Mesendoderm (in vitro differentiated cells): Measurements from ENCODE around the gene C1orf174.

Source experiments
- DNase-seq: peaks from one replicate; pipeline ENCODE4 v3.0.0; 2013
- H2AK5ac ChIP-seq: 2 replicates; pipeline ENCODE4 v1.6.1; 2013; ENCODE audit warnings: low read length, inconsistent platforms
- H2BK120ac ChIP-seq: 2 replicates; pipeline ENCODE4 v1.6.1; 2013; ENCODE audit warnings: low read depth, mild to moderate bottlenecking, low read length, moderate library complexity, mixed read lengths
- H2BK15ac ChIP-seq: replicated peaks from 2 replicates; pipeline ENCODE4 v1.6.1; 2013; ENCODE audit warnings: low read depth, mild to moderate bottlenecking, moderate library complexity
- H2BK5ac ChIP-seq: 2 replicates; pipeline ENCODE4 v1.6.1; 2013; ENCODE audit warnings: low read length, inconsistent platforms
- H3K18ac ChIP-seq: 2 replicates; pipeline ENCODE4 v1.6.1; 2013; ENCODE audit warnings: mild to moderate bottlenecking, low read length, mixed read lengths
- H3K23ac ChIP-seq: one replicate; pipeline ENCODE4 v1.6.1; 2013; ENCODE audit warnings: low read length
- H3K27ac ChIP-seq: 2 replicates; pipeline ENCODE4 v1.5.1; 2013; ENCODE audit warnings: low read depth, mild to moderate bottlenecking, inconsistent platforms, low read length, moderate library complexity
- H3K27me3 ChIP-seq: 2 replicates; pipeline ENCODE4 v1.6.1; 2013; ENCODE audit warnings: low read length, control low read depth, mild to moderate bottlenecking, inconsistent platforms; ENCODE audit not compliant: insufficient read depth, poor library complexity
- H3K36me3 ChIP-seq: 2 replicates; pipeline ENCODE4 v1.6.1; 2013; ENCODE audit warnings: low read length, inconsistent platforms; ENCODE audit not compliant: control insufficient read depth, insufficient read depth
- H3K4ac ChIP-seq: one replicate; pipeline ENCODE4 v1.6.1; 2013; ENCODE audit warnings: low read depth, mild to moderate bottlenecking, low read length, moderate library complexity
- H3K4me1 ChIP-seq: 2 replicates; pipeline ENCODE4 v1.6.1; 2013; ENCODE audit warnings: low read depth, low read length, inconsistent platforms; ENCODE audit not compliant: control insufficient read depth
- H3K4me2 ChIP-seq: 2 replicates; pipeline ENCODE4 v1.6.1; 2013; ENCODE audit warnings: low read length
- H3K4me3 ChIP-seq: 2 replicates; pipeline ENCODE4 v1.5.1; 2013; ENCODE audit warnings: mild to moderate bottlenecking, low read length
- H3K56ac ChIP-seq: one replicate; pipeline ENCODE4 v1.6.1; 2013; ENCODE audit warnings: low read length
- H3K79me1 ChIP-seq: 2 replicates; pipeline ENCODE4 v1.6.1; 2013; ENCODE audit warnings: low read length, inconsistent platforms
- H3K79me2 ChIP-seq: 2 replicates; pipeline ENCODE4 v1.6.1; 2013; ENCODE audit warnings: mild to moderate bottlenecking, low read length; ENCODE audit not compliant: control insufficient read depth, insufficient read depth
- H3K9ac ChIP-seq: 2 replicates; pipeline ENCODE4 v1.6.1; 2013; ENCODE audit warnings: low read length, inconsistent platforms
- H4K5ac ChIP-seq: one replicate; pipeline ENCODE4 v1.6.1; 2013; ENCODE audit warnings: low read length
- H4K8ac ChIP-seq: one replicate; pipeline ENCODE4 v1.6.1; 2013; ENCODE audit warnings: low read depth, mild to moderate bottlenecking, control low read depth, low read length, moderate library complexity
- WGBS: extraction: QIAGEN DNeasy Blood & Tissue Kit; methylation state at CpG from one replicate; pipeline ENCODE4 v1.1.7; 2013; ENCODE audit warnings: low lambda C conversion rate, missing lambda C conversion rate; ENCODE audit not compliant: insufficient coverage; ENCODE audit errors: extremely low coverage; 5-methylcytosine and 5-hydroxymethylcytosine counted together

C1orf174 gene

GRCh38 chr1:3912809-3913685 is 13.0 kb upstream of the C1orf174 start:
- Histone ChIP-seq H3K4me1 (peaks cover 2% of the 10 kb centered on the region), H3K36me3 (no peaks in the 10 kb centered on the region), H4K5ac (no peak overlapping the region), H3K9ac (no peak overlapping the region), H3K4me2 (no peak overlapping the region), H3K18ac (no peak overlapping the region), H3K4ac (no peak overlapping the region), H3K27me3 (no peaks in the 10 kb centered on the region), H2AK5ac (no peak overlapping the region), H2BK120ac (no peak overlapping the region), H3K79me1 (no peaks in the 10 kb centered on the region), H4K8ac (no peak overlapping the region), H3K4me3 (no peak overlapping the region), H3K27ac (no peak overlapping the region), H2BK5ac (no peak overlapping the region), H2BK15ac (no peak overlapping the region), H3K79me2 (no peaks in the 10 kb centered on the region), H3K23ac (no peak overlapping the region), H3K56ac (no peak overlapping the region)
- WGBS: no CpG with 5 or more reads among the region's 23 CpGs
- DNase-seq: peak; percentile 27

GRCh38 chr1:3911981-3912808 is 12.1 kb upstream of the C1orf174 start:
- H4K5ac ChIP-seq: no peak overlapping the region
- H2BK5ac ChIP-seq: no peak overlapping the region
- DNase-seq: no peak
- H3K23ac ChIP-seq: no peak overlapping the region
- no peak overlapping the region for H3K9ac ChIP-seq
- no peak overlapping the region for H2BK120ac ChIP-seq
- no peaks in the 10 kb centered on the region for H3K79me2 ChIP-seq
- H3K4me2 ChIP-seq: no peak overlapping the region
- H4K8ac ChIP-seq: no peak overlapping the region
- H3K4me1 ChIP-seq: peaks cover 2% of the 10 kb centered on the region
- no peaks in the 10 kb centered on the region for H3K27me3 ChIP-seq
- H2BK15ac ChIP-seq: no peak overlapping the region
- no peak overlapping the region for H2AK5ac ChIP-seq
- no CpG with 5 or more reads among the region's 38 CpGs for WGBS
- H3K18ac ChIP-seq: no peak overlapping the region
- no peak overlapping the region for H3K4me3 ChIP-seq
- H3K79me1 ChIP-seq: no peaks in the 10 kb centered on the region
- no peak overlapping the region for H3K56ac ChIP-seq
- H3K27ac ChIP-seq: no peak overlapping the region
- H3K36me3 ChIP-seq: no peaks in the 10 kb centered on the region
- no peak overlapping the region for H3K4ac ChIP-seq

DNA sequence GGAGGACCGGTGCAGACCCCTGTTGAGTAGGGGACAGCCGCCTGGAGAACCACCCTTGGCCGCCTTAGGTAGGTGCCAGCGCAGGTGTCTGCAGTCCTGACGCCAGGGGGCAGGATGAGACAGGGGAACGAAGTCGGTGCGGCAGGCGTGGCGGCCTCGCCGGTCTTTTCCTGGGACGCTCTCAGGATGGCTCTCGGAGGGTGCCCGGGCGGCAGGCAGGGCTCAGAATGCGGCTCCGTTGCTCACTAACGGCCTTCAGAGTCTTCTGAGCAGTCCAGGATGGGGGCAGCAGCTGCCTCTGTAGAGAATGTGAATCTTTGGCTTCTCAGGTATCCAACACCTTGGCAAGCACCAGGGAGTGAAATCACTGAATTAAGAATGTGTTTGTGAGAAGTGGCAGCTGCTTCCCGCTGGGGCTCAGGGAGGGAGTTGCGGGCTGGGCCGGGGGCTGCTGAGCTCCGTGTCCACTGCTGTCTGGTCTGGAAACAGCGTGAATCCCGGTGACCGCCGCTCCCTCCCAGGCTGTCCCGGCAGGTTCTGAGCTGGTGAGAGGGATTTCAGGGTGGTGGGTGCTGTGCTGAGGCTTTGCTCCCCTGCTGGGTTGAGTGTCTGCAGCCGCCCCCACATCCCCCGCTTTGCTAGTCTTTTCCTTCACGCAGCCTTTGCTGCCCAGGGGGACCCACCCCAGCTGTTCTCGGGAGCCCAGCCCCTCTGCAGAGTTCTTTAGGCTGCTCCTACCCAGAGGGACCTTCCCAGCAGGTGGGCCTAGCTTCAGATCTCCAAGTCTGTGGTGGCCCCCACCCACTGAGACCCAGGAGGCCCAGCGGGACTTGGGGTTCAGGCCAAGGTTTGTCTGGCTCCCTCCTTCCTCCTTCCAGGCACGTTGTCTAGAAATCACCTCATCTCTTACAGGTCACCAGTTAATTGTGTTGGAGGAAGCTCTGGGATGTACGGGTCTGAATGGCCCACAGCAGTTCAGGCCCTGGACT is 11.1 kb upstream of the C1orf174 start:
- Histone ChIP-seq H2BK120ac (no peak overlapping the region), H3K79me1 (no peaks in the 10 kb centered on the region), H3K9ac (peak overlapping the region; percentile 11), H3K4ac (no peak overlapping the region), H3K27ac (no peak overlapping the region), H4K5ac (no peak overlapping the region), H3K23ac (no peak overlapping the region), H3K79me2 (no peaks in the 10 kb centered on the region), H4K8ac (no peak overlapping the region), H3K4me2 (peak overlapping the region; percentile 11), H3K56ac (peak overlapping the region; percentile 62), H3K18ac (no peak overlapping the region), H3K27me3 (no peaks in the 10 kb centered on the region), H3K36me3 (no peaks in the 10 kb centered on the region), H3K4me1 (peaks cover 2% of the 10 kb centered on the region), H2BK15ac (no peak overlapping the region), H3K4me3 (no peak overlapping the region), H2BK5ac (no peak overlapping the region), H2AK5ac (no peak overlapping the region)
- no CpG with 5 or more reads among the region's 35 CpGs for WGBS
- peak; percentile 88 for DNase-seq

DNA sequence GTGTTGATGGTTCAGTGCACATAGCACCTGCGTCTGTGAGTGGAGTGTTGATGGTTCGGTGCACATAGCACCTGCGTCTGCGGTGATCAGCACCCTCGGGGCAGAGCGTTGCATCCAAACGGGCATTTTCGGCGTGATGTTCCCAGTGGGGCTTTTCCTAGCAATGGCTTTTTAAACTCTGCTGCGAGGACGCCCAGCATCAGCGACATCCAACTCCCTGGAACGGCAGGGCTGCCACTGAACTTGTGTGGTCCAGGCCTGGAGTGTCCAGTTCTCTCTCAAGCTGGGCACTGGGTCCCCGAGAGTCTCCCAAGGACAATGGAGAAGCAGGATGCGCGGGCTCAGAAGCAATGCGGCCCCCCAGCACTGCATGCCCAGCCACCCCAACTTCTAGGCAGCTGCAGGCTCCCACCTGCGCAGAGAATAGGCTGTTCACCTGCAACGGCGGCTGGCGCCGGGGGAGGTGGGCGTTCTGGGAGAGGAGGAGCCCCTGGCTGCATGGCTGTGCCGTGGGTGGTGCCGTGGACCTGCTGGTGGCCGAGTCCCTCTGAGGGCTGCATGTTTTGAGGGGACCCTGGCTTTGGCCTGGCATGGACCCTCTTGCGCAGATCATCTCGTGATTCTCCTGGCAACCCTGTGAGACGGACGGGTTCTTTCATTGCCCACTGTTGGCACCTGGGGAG is 10.1 kb upstream of the C1orf174 start:
- no peak overlapping the region for H3K18ac ChIP-seq
- no peak overlapping the region for H3K56ac ChIP-seq
- no peak for DNase-seq

GRCh38 chr1:3909615-3910014 is 9.5 kb upstream of the C1orf174 start:
- no peak overlapping the region for H4K5ac ChIP-seq
- no peaks in the 10 kb centered on the region for H3K27me3 ChIP-seq
- no peak overlapping the region for H3K56ac ChIP-seq
- H3K9ac ChIP-seq: no peak overlapping the region
- no peaks in the 10 kb centered on the region for H3K79me1 ChIP-seq
- H2BK5ac ChIP-seq: no peak overlapping the region
- H3K79me2 ChIP-seq: no peaks in the 10 kb centered on the region
- no peak overlapping the region for H4K8ac ChIP-seq
- DNase-seq: no peak
- no peak overlapping the region for H2BK15ac ChIP-seq
- H3K23ac ChIP-seq: no peak overlapping the region
- no peak overlapping the region for H3K18ac ChIP-seq
- no peak overlapping the region for H3K4me3 ChIP-seq
- H3K36me3 ChIP-seq: no peaks in the 10 kb centered on the region
- H3K4me2 ChIP-seq: no peak overlapping the region
- no CpG with 5 or more reads among the region's 7 CpGs for WGBS
- H2AK5ac ChIP-seq: no peak overlapping the region
- peaks cover 2% of the 10 kb centered on the region for H3K4me1 ChIP-seq
- H2BK120ac ChIP-seq: no peak overlapping the region
- no peak overlapping the region for H3K4ac ChIP-seq
- no peak overlapping the region for H3K27ac ChIP-seq

More for the DNA sequence above, 10.1 kb upstream of the C1orf174 start:
- no peak overlapping the region for H3K9ac ChIP-seq
- no peak overlapping the region for H4K5ac ChIP-seq
- no peak overlapping the region for H2BK120ac ChIP-seq
- peaks cover 2% of the 10 kb centered on the region for H3K4me1 ChIP-seq
- H3K79me2 ChIP-seq: no peaks in the 10 kb centered on the region
- no CpG with 5 or more reads among the region's 30 CpGs for WGBS
- no peak overlapping the region for H2BK5ac ChIP-seq
- H3K23ac ChIP-seq: no peak overlapping the region
- H4K8ac ChIP-seq: no peak overlapping the region
- no peak overlapping the region for H3K27ac ChIP-seq
- H2AK5ac ChIP-seq: no peak overlapping the region
- H3K79me1 ChIP-seq: no peaks in the 10 kb centered on the region
- H2BK15ac ChIP-seq: no peak overlapping the region
- H3K27me3 ChIP-seq: no peaks in the 10 kb centered on the region
- no peak overlapping the region for H3K4me3 ChIP-seq
- H3K4ac ChIP-seq: no peak overlapping the region
- no peak overlapping the region for H3K4me2 ChIP-seq
- no peaks in the 10 kb centered on the region for H3K36me3 ChIP-seq
